C4-2B (cell line): ENCODE results near the gene RTCA.

ENCODE experiments used
- H3K27ac ChIP-seq: fragments of 450-650 bp; 2 replicates; pipeline ENCODE4 v1.5.1; 2017
- ZFX ChIP-seq: fragments of 450-650 bp; IDR thresholded peaks from 2 replicates; pipeline ENCODE4 v1.6.1; 2017
- TF ChIP-seq, protein P1 (sequence below): fragments of 450-650 bp; conservative IDR thresholded peaks from 2 replicates; pipeline ENCODE4 v1.5.1; 2017; ENCODE audit warnings: mild to moderate bottlenecking

RTCA gene

GRCh38 chr1:100265931-100266740 lies at the start of gene RTCA:
Gene RTCA (plus strand): TSS chr1:100266216. CDS start chr1:100266376, 160 bp downstream.
- TF ChIP-seq, protein P1, sequence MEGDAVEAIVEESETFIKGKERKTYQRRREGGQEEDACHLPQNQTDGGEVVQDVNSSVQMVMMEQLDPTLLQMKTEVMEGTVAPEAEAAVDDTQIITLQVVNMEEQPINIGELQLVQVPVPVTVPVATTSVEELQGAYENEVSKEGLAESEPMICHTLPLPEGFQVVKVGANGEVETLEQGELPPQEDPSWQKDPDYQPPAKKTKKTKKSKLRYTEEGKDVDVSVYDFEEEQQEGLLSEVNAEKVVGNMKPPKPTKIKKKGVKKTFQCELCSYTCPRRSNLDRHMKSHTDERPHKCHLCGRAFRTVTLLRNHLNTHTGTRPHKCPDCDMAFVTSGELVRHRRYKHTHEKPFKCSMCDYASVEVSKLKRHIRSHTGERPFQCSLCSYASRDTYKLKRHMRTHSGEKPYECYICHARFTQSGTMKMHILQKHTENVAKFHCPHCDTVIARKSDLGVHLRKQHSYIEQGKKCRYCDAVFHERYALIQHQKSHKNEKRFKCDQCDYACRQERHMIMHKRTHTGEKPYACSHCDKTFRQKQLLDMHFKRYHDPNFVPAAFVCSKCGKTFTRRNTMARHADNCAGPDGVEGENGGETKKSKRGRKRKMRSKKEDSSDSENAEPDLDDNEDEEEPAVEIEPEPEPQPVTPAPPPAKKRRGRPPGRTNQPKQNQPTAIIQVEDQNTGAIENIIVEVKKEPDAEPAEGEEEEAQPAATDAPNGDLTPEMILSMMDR: no peak
- peak; percentile 75 for TF ChIP-seq ZFX
- peak within 1 kb of the TSS; percentile 93 for H3K27ac ChIP-seq

- TF ChIP-seq ZFX: no peak
- TF ChIP-seq, protein P1: no peak
- no peak overlapping the region for H3K27ac ChIP-seq
Measured at GRCh38 chr1:100217834-100218233, 48.2 kb upstream of the RTCA start.

DNA sequence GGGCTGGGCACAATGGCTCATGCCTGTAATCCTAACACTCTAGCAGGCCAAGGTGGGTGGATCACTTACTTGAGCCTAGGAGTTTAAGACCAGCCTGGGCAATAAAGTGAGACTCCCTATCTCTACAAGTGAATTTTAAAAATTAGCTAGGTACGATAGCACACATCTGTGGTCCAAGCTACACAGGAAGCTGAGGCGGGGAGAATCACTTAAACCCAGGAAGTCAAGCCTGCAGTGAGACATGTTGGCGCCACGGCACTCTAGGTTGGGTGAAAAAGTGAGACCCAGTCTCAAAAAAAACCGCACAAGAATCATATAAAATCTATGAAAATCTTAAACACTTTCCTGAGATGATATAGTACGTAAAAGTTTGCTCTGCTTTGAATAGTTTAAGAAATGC lies 46.6 kb upstream of the RTCA start:
- TF ChIP-seq, protein P1: no peak
- no peak for TF ChIP-seq ZFX
- no peak overlapping the region for H3K27ac ChIP-seq

GRCh38 chr1:100219883-100220282 lies 46.1 kb upstream of the RTCA start:
- TF ChIP-seq, protein P1: no peak
- TF ChIP-seq ZFX: no peak
- no peak overlapping the region for H3K27ac ChIP-seq

- H3K27ac ChIP-seq: no peak overlapping the region
- TF ChIP-seq, protein P1: no peak
- no peak for TF ChIP-seq ZFX
Measured at GRCh38 chr1:100222428-100222827, 43.6 kb upstream of the RTCA start.

DNA sequence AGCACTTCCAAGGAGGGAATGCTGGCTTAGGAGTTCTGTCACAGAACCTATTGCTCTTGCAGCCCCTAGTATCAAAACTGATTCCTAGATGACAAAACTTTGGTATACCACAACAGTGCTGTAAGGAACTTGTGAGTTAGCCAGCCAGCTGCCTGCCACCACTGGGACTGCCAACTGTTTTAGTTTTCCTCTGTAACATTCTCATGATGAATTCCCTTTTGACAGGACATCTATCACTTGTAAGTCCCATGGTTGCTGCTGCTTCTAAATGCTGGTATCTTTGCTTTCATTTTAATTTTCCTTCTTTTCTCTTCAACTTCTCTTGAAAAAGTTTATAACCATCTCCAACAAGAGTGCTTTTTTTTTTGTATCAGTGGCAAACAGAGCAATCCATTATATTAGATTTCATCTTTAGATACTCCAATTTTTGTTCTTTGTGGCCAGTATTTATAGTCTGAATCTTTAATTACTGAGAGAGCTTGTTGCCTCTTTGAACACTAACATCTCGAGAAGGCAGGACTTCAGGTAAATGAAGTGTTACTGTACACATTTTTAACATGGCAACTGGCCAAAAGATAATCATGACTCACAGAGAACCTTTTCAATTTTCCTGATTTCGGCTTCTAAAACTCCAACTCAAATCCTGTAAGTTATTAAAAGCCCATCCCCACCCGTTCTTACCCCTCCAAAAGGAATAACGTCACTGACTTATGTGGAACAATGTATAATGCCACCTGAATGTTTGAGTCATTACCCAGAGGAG lies 36.2 kb upstream of the RTCA start:
- no peak for TF ChIP-seq ZFX
- TF ChIP-seq, protein P1: no peak
- no peak overlapping the region for H3K27ac ChIP-seq

DNA sequence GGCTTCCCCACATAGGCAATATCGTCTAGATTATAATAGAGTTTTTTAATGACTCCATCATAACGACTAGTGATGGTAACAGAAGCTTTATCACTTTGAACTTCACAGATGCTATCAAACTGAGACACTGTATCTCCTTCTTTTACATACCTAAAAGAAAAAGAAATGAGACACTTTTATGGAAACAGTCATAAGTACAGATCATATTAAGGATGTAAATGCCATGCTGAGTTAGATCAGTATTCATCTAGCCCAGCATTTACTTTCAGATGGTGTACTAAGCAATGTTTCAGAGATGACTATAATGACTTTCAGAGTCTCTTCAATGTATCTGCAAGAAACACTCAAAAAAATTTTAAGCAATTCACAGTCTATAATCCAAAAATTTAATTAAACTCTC lies 35.3 kb upstream of the RTCA start:
- H3K27ac ChIP-seq: no peak overlapping the region
- TF ChIP-seq ZFX: no peak
- TF ChIP-seq, protein P1: no peak
